Stimulated activated naive CD8-positive, alpha-beta T cell treated with anti-CD3 and anti-CD28 coated beads, Interleukin-15, amount 100 ng/mL, for 72 hours (primary cell): ENCODE data around the gene FCN2.

Source experiments
- ATAC-seq: fragments of 150-1000 bp; cut with Tn5 transposase; 2 replicates; pipeline ENCODE4 v1.10.0; 2021; ENCODE audit warnings: mild to moderate bottlenecking, moderate library complexity
- DNase-seq, 2 donors: peaks; one replicate each; pipeline ENCODE4 v3.0.0; 2021 to 2022
- H3K27ac Mint-ChIP-seq, 2 donors: one replicate each; pipeline ENCODE4 v1.8.0; 2022; ENCODE audit warnings: mild to moderate bottlenecking in 2 of 2, mixed read lengths in 2 of 2, moderate library complexity in 2 of 2
- H3K27me3 Mint-ChIP-seq: one replicate; pipeline ENCODE4 v1.8.0; 2022; ENCODE audit warnings: mixed read lengths
- H3K4me1 Mint-ChIP-seq: one replicate; pipeline ENCODE4 v1.8.0; 2022; ENCODE audit warnings: mild to moderate bottlenecking, mixed read lengths
- H3K4me3 Mint-ChIP-seq, 2 donors: one replicate each; pipeline ENCODE4 v1.8.0; 2022; ENCODE audit warnings: mild to moderate bottlenecking in 2 of 2, mixed read lengths in 2 of 2, moderate library complexity in 1 of 2
- H3K9me3 Mint-ChIP-seq, 2 donors: one replicate each; pipeline ENCODE4 v1.8.0; 2022; ENCODE audit warnings: mixed read lengths in 2 of 2

The FCN2 gene

GRCh38 chr9:134880484-134881312 is at the start of gene FCN2:
Gene FCN2 (plus strand): TSS chr9:134880810. CDS start chr9:134880822, 12 bp downstream.
- H3K4me1 Mint-ChIP-seq, result no peaks in the 10 kb centered on the region
- no peaks in the 10 kb centered on the region for H3K9me3 Mint-ChIP-seq
- no peak for DNase-seq
- no peaks in the 10 kb centered on the region for H3K27me3 Mint-ChIP-seq
- H3K4me3 Mint-ChIP-seq, result no peak within 1 kb of the TSS
- peak within 1 kb of the TSS; percentile 9 to 34 for H3K27ac Mint-ChIP-seq
- ATAC-seq, result no peak

- no peaks in the 10 kb centered on the region for H3K9me3 Mint-ChIP-seq
- no peaks in the 10 kb centered on the region for H3K4me1 Mint-ChIP-seq
- no peak for ATAC-seq
- H3K4me3 Mint-ChIP-seq, result no peak overlapping the region
- no peaks in the 10 kb centered on the region for H3K27me3 Mint-ChIP-seq
- no peak overlapping the region for H3K27ac Mint-ChIP-seq
- no peak for DNase-seq
Measured at GRCh38 chr9:134830926-134831720, 49.5 kb upstream of the FCN2 start.

- no peak for ATAC-seq
Measured at GRCh38 chr9:134832471-134832870, 48.1 kb upstream of the FCN2 start.

GRCh38 chr9:134833294-134833880 is 47.2 kb upstream of the FCN2 start:
- no peak for ATAC-seq
- H3K27ac Mint-ChIP-seq, result no peak overlapping the region
- H3K27me3 Mint-ChIP-seq, result no peaks in the 10 kb centered on the region
- H3K4me3 Mint-ChIP-seq, result no peak overlapping the region
- DNase-seq, result no peak
- no peaks in the 10 kb centered on the region for H3K9me3 Mint-ChIP-seq
- no peaks in the 10 kb centered on the region for H3K4me1 Mint-ChIP-seq

More at GRCh38 chr9:134832471-134832870, 48.1 kb upstream of the FCN2 start:
- no peaks in the 10 kb centered on the region for H3K27me3 Mint-ChIP-seq
- no peaks in the 10 kb centered on the region for H3K4me1 Mint-ChIP-seq
- no peak overlapping the region for H3K27ac Mint-ChIP-seq
- H3K4me3 Mint-ChIP-seq, result no peak overlapping the region
- no peak for DNase-seq
- no peaks in the 10 kb centered on the region for H3K9me3 Mint-ChIP-seq

GRCh38 chr9:134834217-134834956 is 46.2 kb upstream of the FCN2 start:
- Mint-ChIP-seq H3K27me3 (no peaks in the 10 kb centered on the region), H3K27ac (no peak overlapping the region), H3K9me3 (no peaks in the 10 kb centered on the region), H3K4me1 (no peaks in the 10 kb centered on the region), H3K4me3 (no peak overlapping the region)
- ATAC-seq, result no peak
- no peak for DNase-seq

- no peak for ATAC-seq
- no peak overlapping the region for H3K4me3 Mint-ChIP-seq
- DNase-seq, result no peak
- no peaks in the 10 kb centered on the region for H3K9me3 Mint-ChIP-seq
- H3K4me1 Mint-ChIP-seq, result no peaks in the 10 kb centered on the region
- no peak overlapping the region for H3K27ac Mint-ChIP-seq
- no peaks in the 10 kb centered on the region for H3K27me3 Mint-ChIP-seq
Measured at GRCh38 chr9:134834957-134835419, 45.6 kb upstream of the FCN2 start.

GRCh38 chr9:134835448-134835847 is 45.2 kb upstream of the FCN2 start:
- no peak for ATAC-seq
- Mint-ChIP-seq H3K9me3 (no peaks in the 10 kb centered on the region), H3K4me3 (no peak overlapping the region), H3K27ac (no peak overlapping the region), H3K4me1 (no peaks in the 10 kb centered on the region), H3K27me3 (no peaks in the 10 kb centered on the region)
- DNase-seq, result no peak

GRCh38 chr9:134835987-134836386 is 44.6 kb upstream of the FCN2 start:
- Mint-ChIP-seq H3K27me3 (no peaks in the 10 kb centered on the region), H3K4me3 (no peak overlapping the region)
- no peak for ATAC-seq

GRCh38 chr9:134836406-134836970 is 44.1 kb upstream of the FCN2 start:
- Mint-ChIP-seq H3K27me3 (no peaks in the 10 kb centered on the region), H3K4me1 (no peaks in the 10 kb centered on the region), H3K4me3 (no peak overlapping the region), H3K27ac (no peak overlapping the region), H3K9me3 (no peaks in the 10 kb centered on the region)
- ATAC-seq (no peak), DNase-seq (no peak)

More at GRCh38 chr9:134835987-134836386, 44.6 kb upstream of the FCN2 start:
- no peak overlapping the region for H3K27ac Mint-ChIP-seq
- H3K9me3 Mint-ChIP-seq, result no peaks in the 10 kb centered on the region
- DNase-seq, result no peak
- H3K4me1 Mint-ChIP-seq, result no peaks in the 10 kb centered on the region

- no peak overlapping the region for H3K27ac Mint-ChIP-seq
- no peaks in the 10 kb centered on the region for H3K27me3 Mint-ChIP-seq
Measured at GRCh38 chr9:134837529-134837928, 43.1 kb upstream of the FCN2 start.

GRCh38 chr9:134838651-134839454 is 41.8 kb upstream of the FCN2 start:
- no peak overlapping the region for H3K4me3 Mint-ChIP-seq
- ATAC-seq (no peak), DNase-seq (no peak)

More at GRCh38 chr9:134837529-134837928, 43.1 kb upstream of the FCN2 start:
- ATAC-seq (no peak), DNase-seq (no peak)
- Mint-ChIP-seq H3K4me3 (no peak overlapping the region), H3K9me3 (no peaks in the 10 kb centered on the region), H3K4me1 (no peaks in the 10 kb centered on the region)

GRCh38 chr9:134839455-134840125 is 41.0 kb upstream of the FCN2 start:
- H3K9me3 Mint-ChIP-seq, result no peaks in the 10 kb centered on the region
- DNase-seq (no peak), ATAC-seq (peak; percentile 34)
- no peak overlapping the region for H3K27ac Mint-ChIP-seq
- H3K4me1 Mint-ChIP-seq, result no peaks in the 10 kb centered on the region
- H3K4me3 Mint-ChIP-seq, result no peak overlapping the region
- no peaks in the 10 kb centered on the region for H3K27me3 Mint-ChIP-seq

More at GRCh38 chr9:134838651-134839454, 41.8 kb upstream of the FCN2 start:
- Mint-ChIP-seq H3K27ac (no peak overlapping the region), H3K27me3 (no peaks in the 10 kb centered on the region), H3K4me1 (no peaks in the 10 kb centered on the region), H3K9me3 (no peaks in the 10 kb centered on the region)

- no peaks in the 10 kb centered on the region for H3K27me3 Mint-ChIP-seq
- H3K27ac Mint-ChIP-seq, result no peak overlapping the region
- H3K9me3 Mint-ChIP-seq, result no peaks in the 10 kb centered on the region
- H3K4me3 Mint-ChIP-seq, result no peak overlapping the region
- H3K4me1 Mint-ChIP-seq, result no peaks in the 10 kb centered on the region
- ATAC-seq (no peak), DNase-seq (no peak)
Measured at GRCh38 chr9:134840511-134840910, 40.1 kb upstream of the FCN2 start.
